DMS 273 treated with DMSO at 0.1 percent for 48 hours (cell line): ENCODE results near the gene PHKA2.
A peak's percentile ranks its signal among the peaks of the same experiment; 100 is the strongest.
"Not testable (repeated sequence)": the region's sequence is repeated elsewhere in the genome, so short reads cannot be mapped to it uniquely, and the experiment has no call there.

Source experiments
- DNase-seq: peaks from one replicate; lab custom pipeline; 2025; lab: John Stamatoyannopoulos, UW

Gene PHKA2, protein sequence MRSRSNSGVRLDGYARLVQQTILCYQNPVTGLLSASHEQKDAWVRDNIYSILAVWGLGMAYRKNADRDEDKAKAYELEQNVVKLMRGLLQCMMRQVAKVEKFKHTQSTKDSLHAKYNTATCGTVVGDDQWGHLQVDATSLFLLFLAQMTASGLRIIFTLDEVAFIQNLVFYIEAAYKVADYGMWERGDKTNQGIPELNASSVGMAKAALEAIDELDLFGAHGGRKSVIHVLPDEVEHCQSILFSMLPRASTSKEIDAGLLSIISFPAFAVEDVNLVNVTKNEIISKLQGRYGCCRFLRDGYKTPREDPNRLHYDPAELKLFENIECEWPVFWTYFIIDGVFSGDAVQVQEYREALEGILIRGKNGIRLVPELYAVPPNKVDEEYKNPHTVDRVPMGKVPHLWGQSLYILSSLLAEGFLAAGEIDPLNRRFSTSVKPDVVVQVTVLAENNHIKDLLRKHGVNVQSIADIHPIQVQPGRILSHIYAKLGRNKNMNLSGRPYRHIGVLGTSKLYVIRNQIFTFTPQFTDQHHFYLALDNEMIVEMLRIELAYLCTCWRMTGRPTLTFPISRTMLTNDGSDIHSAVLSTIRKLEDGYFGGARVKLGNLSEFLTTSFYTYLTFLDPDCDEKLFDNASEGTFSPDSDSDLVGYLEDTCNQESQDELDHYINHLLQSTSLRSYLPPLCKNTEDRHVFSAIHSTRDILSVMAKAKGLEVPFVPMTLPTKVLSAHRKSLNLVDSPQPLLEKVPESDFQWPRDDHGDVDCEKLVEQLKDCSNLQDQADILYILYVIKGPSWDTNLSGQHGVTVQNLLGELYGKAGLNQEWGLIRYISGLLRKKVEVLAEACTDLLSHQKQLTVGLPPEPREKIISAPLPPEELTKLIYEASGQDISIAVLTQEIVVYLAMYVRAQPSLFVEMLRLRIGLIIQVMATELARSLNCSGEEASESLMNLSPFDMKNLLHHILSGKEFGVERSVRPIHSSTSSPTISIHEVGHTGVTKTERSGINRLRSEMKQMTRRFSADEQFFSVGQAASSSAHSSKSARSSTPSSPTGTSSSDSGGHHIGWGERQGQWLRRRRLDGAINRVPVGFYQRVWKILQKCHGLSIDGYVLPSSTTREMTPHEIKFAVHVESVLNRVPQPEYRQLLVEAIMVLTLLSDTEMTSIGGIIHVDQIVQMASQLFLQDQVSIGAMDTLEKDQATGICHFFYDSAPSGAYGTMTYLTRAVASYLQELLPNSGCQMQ

DNA sequence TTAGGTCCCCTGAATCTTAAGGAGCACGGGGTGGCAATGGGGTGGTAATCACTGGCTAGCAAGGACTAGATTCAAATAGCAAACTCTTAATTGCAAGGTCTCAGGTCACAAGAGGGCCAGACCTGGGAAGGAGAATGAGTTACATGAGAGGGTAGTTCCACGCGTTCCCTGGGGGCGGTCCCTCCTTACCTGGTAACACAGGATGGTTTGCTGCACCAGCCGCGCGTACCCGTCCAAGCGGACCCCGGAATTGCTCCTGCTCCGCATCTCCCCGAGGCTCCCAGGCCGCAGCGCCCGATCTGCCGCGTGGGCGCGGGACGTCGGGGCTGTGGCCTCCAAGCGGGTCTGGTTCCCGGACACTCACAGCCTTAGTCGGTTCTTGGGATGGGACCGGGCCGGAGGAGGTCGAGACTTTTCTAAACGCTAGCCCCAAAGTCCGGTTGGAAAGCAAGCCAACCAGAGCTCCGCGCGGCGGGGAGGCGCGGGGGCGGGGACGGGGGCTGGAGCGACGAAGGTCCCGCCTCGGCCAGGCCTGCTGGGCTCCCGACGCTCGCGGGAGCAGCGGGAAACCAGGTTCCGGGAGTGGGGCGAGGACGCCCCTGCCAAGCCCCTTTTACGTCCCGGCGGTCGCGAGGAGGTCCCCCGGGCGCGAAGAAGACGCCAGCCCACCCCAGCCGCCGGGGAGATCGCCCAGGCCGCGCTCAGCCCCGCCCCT, at the start of gene PHKA2:
Gene PHKA2, minus strand, starts transcription at position 449 of the 715 bp plus-strand sequence. Its CDS starts 182 bp downstream, at position 267.
- DNase-seq = no peak

GRCh38 chrX:19030805-19031204, 46.9 kb upstream of the PHKA2 start:
- no peak for DNase-seq

DNA sequence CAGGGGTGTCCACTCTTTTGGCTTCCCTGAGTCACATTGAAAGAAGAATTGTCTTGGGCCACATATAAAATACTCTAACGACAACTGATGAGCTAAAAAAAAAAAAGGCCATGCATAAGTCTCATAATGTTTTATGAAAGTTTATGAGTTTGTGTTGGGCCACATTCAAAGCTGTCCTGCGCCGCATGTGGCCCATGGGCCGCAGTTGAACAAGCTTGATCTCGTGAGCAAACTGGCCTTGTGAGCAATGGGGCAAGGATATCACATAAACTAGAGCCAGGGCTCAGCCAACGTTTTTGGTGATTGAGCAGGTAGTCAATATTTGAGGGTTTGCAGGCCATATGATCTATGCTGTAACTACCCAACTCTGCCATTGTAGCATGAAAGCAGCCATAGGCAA, 44.6 kb upstream of the PHKA2 start:
- no peak for DNase-seq

DNA sequence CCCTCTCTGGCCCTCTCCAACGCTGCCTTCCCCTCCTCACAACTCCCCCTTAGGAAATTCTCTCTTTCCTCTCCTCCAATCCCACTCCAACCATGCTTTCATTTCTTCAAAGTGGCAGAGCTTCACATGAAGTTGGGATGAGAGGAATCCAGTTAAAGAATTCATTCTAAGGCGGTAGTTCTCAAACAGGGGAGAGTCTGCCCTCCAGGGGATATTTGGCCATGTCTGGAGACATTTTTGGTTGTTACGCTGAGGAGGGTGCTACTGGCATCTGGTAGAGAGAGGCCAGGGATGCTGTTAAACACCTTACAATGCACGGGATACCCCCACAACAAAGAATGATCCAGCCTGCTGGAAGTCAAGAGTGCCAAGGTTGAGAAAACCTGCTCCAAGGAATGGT, 40.5 kb upstream of the PHKA2 start:
- no peak for DNase-seq

- DNase-seq = no peak
These were observed 36.1 kb upstream of the PHKA2 start for GRCh38 chrX:19019996-19020395.

- DNase-seq = peak; percentile 20
These were observed 33.4 kb upstream of the PHKA2 start for GRCh38 chrX:19017271-19017670.

DNA sequence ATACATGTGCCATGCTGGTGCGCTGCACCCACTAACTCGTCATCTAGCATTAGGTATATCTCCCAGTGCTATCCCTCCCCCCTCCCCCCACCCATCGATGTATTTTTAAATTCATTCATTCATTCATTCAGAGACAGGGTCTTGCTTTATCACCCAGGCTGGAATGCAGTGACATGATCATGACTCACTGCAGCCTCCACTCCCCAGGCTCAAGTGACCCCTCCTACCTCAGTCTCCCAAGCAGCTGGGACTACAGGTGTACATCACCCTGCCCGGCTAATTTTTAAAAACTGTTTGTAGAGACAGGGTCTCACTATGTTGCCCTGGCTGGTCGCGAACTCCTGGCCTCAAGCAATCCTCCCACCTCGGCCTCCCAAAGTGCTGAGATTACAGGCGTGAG, 32.7 kb upstream of the PHKA2 start:
- DNase-seq = not testable (repeated sequence)

GRCh38 chrX:19007868-19008267, 24.0 kb upstream of the PHKA2 start:
- DNase-seq = no peak

- no peak for DNase-seq
These were observed 23.1 kb upstream of the PHKA2 start for GRCh38 chrX:19007011-19007410.

GRCh38 chrX:19005909-19006308, 22.0 kb upstream of the PHKA2 start:
- no peak for DNase-seq

DNA sequence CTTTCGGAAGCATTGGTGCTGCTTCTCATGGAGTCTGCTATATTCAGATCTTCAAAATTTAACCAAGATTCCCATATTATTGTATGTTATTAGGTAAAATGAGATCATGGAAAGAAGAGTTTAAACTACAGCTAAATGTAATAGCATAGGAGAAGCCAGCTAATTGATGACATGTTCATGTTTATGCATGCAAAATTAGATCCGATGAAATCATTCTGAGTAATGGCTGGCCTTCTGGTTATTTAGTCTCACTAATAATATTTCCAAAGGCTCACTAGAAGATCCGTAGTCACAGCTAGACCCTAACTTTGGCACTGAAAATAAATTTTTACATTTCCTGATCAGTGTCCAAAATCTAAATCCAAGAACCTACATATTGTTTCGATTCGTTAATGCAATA, 19.8 kb upstream of the PHKA2 start:
- DNase-seq = no peak

- no peak for DNase-seq
These were observed 14.7 kb upstream of the PHKA2 start for GRCh38 chrX:18998653-18999052.

DNA sequence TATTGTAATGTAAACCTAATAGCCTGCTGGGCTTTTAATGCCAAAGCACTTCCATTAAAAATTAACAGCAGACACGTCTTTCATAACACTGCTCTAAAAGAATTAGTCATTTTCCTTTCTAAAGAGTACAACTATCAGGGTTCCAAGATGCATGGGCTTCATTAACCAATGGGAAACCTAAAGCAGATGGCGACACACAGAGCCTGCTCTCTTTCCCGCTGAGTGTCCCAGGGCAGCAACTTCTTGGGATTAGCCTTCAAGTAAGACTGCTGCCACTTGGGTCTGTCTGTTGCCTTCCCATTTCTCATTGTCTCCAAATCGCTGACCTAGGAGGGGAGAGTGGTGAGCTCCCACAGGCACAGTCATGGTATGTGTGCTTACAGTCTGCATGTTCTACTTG, 14.0 kb upstream of the PHKA2 start:
- DNase-seq = no peak

DNA sequence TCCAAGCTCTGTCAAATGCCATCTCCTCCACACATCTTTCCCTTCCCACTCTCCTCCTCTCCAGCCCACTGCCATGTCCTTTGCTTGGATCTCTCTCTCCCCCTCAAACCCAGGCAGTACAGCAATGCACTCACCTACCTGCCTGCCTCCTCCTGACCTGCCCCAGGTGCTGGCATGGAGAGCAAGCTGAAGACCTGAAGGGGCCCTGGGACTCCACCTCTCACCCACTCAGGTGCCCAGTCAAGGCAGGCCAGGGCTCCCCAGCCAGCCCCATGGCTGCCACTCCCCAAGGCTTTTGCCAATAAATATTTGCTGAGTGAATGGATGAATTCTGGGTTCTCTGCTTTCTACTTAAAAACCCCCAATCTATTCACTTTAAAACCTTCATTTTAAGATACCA, 12.6 kb upstream of the PHKA2 start:
- no peak for DNase-seq

- no peak for DNase-seq
These were observed 11.3 kb upstream of the PHKA2 start for GRCh38 chrX:18995221-18995620.

DNA sequence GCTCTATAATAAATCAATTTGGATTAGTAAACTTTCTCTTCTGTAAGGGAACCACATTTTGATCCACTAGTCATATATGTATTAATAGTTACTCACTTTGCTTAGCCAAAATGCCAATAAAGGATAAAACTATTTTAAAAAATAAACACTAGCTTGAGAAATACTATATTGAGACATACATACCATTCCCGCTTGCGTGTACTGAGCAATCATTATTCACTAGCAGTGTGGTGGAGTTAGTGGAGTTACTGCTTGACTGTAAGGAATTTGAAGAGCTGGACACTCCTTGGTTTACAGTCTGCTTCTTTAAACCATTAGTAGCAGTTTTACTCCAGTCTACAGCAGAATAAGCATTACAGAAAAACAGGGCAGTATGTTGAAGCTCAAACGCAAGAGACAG, 10.8 kb upstream of the PHKA2 start:
- no peak for DNase-seq

GRCh38 chrX:18992829-18993228, 8.9 kb upstream of the PHKA2 start:
- DNase-seq = no peak

DNA sequence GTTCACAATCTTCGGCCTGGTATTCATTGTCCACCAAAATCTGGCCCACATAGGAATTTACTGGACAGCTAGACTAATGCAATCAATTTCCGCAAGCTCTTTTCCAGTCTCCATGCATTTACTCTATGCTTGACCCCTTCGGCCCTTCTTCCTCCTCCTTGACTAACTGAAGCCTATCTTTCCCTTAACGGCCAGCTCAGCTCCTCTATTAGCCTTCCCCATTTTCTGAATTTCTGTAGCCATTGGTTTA, 1.2 kb upstream of the PHKA2 start:
- DNase-seq = no peak

- DNase-seq = peak; percentile 47
These were observed 669 bp upstream of the PHKA2 start for GRCh38 chrX:18984381-18985185.

DNA sequence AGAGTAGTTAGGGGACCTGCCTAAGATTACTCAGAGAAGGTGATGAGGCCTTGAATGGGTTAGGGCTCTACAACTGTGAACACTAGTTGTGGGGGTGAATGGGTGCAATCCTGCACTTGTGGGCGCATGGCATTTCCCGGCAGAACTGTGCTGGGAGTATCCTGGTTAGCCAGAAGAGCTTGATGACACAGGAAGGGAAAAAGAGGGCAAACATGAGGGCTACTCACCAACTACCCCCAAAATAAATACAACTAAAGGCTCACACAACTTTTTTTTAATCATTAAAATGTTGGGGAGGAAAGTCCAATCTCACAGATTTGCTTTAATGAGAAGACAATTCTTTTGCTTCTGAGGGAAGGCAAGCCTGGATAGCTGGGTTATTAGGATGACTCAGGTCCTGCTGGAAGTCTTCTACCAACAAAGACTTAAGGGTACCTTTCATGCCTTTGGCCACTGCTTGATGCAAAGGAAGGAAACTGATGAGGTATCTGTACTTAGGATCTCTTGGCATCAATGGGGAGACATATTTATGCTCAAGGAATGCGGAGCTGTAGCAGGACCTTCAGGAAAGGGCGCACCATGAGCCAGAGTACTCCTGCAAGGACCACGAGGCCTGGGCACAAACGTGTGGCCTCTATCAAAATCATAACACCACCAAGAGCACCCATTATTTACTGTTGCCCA, 2.6 kb downstream of the PHKA2 start:
- DNase-seq = no peak

DNA sequence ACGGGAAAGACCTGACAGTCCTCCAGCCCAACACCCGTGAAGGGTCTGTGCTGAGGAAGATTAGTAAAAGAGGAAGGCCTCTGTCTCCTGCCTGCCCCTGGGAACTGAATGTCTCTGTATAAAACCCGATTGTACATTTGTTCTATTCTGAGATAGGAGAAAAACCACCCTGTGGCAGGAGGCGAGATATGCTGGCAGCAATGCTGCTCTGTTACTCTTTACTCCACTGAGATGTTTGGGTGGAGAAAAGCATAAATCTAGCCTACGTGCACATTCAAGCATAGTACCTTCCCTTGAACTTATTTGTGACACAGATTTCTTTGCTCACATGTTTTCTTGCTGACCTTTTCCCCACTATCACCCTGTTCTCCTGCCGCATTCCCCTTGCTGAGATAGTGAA, 3.7 kb downstream of the PHKA2 start:
- DNase-seq = not testable (repeated sequence)
